ENCODE results near the gene ADAM15. TPM values are rescaled to one million over a fixed set of nuclear protein-coding genes. Genes with fewer than 3 reads are reported as not detected.

The ADAM15 gene
- total RNA-seq, 1 donor from 2014 or later = 82.2 TPM

DNA sequence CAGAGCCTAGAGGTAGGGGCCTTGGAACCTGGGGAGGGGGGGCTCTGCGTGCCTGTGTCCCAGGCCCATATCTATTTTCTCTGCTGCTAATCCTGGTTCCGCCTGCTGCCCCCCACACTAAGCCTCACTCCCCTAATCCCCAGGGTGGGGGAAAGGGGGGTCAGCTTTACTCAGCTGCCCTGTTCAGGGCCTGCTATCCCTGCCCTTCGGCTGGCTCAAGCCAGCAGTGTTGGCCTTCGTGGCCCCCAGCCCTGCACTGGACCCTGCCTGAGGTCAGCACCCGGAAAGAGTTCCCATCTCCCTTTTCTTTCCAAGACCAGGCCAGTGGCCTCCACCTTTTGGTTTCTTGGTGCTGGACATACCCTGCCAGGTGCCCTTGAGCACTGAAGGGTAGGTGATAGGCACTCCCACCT lies 40.1 kb upstream of the ADAM15 start:
- no peak for TF ChIP-seq CTCF (conservative IDR thresholded peaks at IDR 0.05)
- H3K4me3 Mint-ChIP-seq = no peak overlapping the region
- no peaks in the 10 kb centered on the region for H3K36me3 Mint-ChIP-seq (ENCODE audit: low read depth)
- H3K27ac Mint-ChIP-seq (ENCODE audit: unreplicated experiment) = no peak overlapping the region
- no peak for DNase-seq (ENCODE audit: low read depth, low spot score)
- H3K9me3 Mint-ChIP-seq = no peaks in the 10 kb centered on the region
- peaks cover 15% of the 10 kb centered on the region for H3K4me1 Mint-ChIP-seq
- H3K27me3 Mint-ChIP-seq (ENCODE audit: low read depth) = no peaks in the 10 kb centered on the region

DNA sequence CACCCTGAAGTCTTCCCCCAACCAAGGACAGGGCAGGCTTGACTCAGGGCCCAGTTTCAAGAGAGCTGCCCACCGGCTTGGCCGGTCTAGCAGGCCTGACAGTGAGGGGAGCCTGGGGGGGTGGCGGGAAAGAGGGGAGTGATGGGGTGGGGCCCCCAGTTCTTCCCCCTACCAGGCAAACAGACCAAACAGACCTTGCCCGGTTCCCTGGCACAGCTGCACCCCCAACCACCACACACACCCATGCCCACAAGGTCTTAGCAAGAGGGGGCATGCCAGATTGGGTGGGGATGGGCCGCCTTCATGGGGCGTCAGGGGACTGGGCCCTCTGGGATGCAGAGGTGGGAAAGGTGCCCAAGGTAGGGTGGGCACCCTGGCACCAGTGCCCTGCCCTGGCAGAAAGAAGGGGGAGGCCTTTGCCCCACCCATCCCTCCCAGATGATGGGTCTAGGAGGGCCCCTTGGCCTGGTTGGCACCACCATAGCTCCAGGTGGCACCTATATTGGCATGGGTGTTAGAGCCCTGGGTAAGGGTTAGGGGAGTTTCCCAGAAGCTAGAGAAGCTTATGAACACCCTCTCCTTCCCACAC lies 39.6 kb upstream of the ADAM15 start:
- Mint-ChIP-seq H3K9me3 (no peaks in the 10 kb centered on the region), H3K36me3 (ENCODE audit: low read depth) (no peaks in the 10 kb centered on the region), H3K27me3 (ENCODE audit: low read depth) (no peaks in the 10 kb centered on the region), H3K27ac (ENCODE audit: unreplicated experiment) (no peak overlapping the region), H3K4me3 (no peak overlapping the region), H3K4me1 (peaks cover 14% of the 10 kb centered on the region)
- no peak for DNase-seq (ENCODE audit: low read depth, low spot score)
- no peak for TF ChIP-seq CTCF (conservative IDR thresholded peaks at IDR 0.05)

DNA sequence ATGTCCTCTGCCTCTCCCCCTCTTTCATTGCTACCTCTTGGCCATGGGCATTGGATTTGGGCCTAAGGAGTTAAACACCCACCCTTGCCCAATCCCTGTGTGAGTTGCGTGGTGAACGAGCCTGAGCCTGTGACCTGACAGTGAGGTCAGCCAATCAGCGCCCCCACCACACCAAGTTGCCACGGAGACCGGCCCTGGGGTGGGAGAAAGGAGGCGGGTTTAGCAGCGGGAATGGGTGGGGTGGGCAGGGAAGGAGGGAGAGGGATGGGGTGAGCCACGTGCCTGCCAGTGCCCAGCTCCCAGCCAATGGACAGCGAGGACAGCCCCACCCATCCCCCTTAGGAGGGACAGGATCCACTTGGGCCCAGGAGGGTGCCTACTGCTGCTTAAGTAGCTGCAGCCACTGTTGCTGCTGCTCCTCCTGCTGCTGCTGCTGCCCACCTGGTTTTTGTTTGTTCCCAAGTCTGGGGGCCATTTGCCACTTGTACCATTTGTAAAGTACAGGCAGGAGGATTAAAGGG lies 39.0 kb upstream of the ADAM15 start:
- no peak for DNase-seq (ENCODE audit: low read depth, low spot score)
- no peak for TF ChIP-seq CTCF (conservative IDR thresholded peaks at IDR 0.05)
- no peaks in the 10 kb centered on the region for H3K36me3 Mint-ChIP-seq (ENCODE audit: low read depth)

DNA sequence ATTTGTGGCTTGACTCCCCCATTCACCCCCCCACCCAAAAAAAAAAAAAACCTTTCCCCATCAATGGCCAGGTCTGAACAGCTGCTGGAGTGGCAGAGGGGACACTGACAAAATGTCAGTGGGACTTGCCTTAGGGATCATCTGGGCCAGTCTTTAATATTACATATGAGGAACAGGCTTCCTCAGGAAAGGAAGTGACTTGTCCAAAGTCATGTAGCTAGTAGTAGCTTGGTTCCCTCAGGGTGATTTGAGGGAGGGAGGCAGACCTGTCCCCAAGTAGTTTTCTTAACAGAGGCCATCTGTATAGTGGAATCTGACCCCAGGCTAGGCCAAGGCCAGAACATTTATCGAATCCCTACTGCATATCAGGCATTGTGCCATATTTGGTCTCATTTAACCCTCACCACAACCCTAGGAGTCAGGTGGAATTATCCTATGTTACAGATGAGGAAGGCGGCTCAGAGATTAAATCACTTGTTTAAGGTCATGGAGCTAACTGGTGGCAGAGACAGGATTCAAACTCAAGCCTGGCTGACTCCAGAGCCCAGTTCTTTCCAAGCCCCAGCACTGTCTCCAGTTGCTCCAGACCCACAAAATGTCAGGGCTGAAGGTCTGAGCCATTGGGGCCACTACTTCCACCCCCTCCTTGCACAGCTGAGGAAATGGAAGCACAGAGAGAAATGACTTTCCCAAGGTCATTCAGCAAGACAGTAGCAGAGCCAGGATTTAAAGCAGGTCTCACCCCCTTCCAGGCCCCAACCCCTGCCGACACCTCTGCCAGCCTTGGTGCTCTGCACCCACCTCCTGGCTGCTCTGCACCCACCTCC lies 38.1 kb upstream of the ADAM15 start:
- Mint-ChIP-seq H3K36me3 (ENCODE audit: low read depth) (no peaks in the 10 kb centered on the region), H3K4me3 (peak overlapping the region; percentile 25), H3K9me3 (no peaks in the 10 kb centered on the region), H3K27ac (ENCODE audit: unreplicated experiment) (no peak overlapping the region), H3K27me3 (ENCODE audit: low read depth) (no peaks in the 10 kb centered on the region), H3K4me1 (peaks cover 14% of the 10 kb centered on the region)
- DNase-seq (ENCODE audit: low read depth, low spot score) = no peak
- TF ChIP-seq CTCF (conservative IDR thresholded peaks at IDR 0.05) = no peak

More for the DNA sequence above, 39.0 kb upstream of the ADAM15 start:
- Mint-ChIP-seq H3K27ac (ENCODE audit: unreplicated experiment) (no peak overlapping the region), H3K9me3 (no peaks in the 10 kb centered on the region), H3K4me1 (peaks cover 10% of the 10 kb centered on the region), H3K4me3 (no peak overlapping the region), H3K27me3 (ENCODE audit: low read depth) (no peaks in the 10 kb centered on the region)

- Mint-ChIP-seq H3K4me3 (no peak overlapping the region), H3K9me3 (no peaks in the 10 kb centered on the region), H3K27ac (ENCODE audit: unreplicated experiment) (no peak overlapping the region), H3K36me3 (ENCODE audit: low read depth) (no peaks in the 10 kb centered on the region), H3K27me3 (ENCODE audit: low read depth) (no peaks in the 10 kb centered on the region), H3K4me1 (peaks cover 15% of the 10 kb centered on the region)
- DNase-seq (ENCODE audit: low read depth, low spot score) = no peak
- no peak for TF ChIP-seq CTCF (conservative IDR thresholded peaks at IDR 0.05)
These were observed 37.5 kb upstream of the ADAM15 start for GRCh38 chr1:155013632-155014031.

Measured in neural crest cell (in vitro differentiated cells).